ENCODE data around the gene PCMT1.
"Not testable (repeated sequence)": the region's sequence is repeated elsewhere in the genome, so short reads cannot be mapped to it uniquely, and the experiment has no call there.

PCMT1 gene

GRCh38 chr6:149751239-149751638 is 1.7 kb downstream of the PCMT1 start:
- no peak for DNase-seq

- DNase-seq = not testable (repeated sequence)
Observed at GRCh38 chr6:149751920-149752319, 2.4 kb downstream of the PCMT1 start.

- DNase-seq = no peak
Observed at GRCh38 chr6:149752600-149753373, 3.2 kb downstream of the PCMT1 start.

- not testable (repeated sequence) for DNase-seq
Observed at GRCh38 chr6:149753374-149753637, 3.8 kb downstream of the PCMT1 start.

- DNase-seq = no peak
Observed at GRCh38 chr6:149754548-149754947, 5.0 kb downstream of the PCMT1 start.

DNA sequence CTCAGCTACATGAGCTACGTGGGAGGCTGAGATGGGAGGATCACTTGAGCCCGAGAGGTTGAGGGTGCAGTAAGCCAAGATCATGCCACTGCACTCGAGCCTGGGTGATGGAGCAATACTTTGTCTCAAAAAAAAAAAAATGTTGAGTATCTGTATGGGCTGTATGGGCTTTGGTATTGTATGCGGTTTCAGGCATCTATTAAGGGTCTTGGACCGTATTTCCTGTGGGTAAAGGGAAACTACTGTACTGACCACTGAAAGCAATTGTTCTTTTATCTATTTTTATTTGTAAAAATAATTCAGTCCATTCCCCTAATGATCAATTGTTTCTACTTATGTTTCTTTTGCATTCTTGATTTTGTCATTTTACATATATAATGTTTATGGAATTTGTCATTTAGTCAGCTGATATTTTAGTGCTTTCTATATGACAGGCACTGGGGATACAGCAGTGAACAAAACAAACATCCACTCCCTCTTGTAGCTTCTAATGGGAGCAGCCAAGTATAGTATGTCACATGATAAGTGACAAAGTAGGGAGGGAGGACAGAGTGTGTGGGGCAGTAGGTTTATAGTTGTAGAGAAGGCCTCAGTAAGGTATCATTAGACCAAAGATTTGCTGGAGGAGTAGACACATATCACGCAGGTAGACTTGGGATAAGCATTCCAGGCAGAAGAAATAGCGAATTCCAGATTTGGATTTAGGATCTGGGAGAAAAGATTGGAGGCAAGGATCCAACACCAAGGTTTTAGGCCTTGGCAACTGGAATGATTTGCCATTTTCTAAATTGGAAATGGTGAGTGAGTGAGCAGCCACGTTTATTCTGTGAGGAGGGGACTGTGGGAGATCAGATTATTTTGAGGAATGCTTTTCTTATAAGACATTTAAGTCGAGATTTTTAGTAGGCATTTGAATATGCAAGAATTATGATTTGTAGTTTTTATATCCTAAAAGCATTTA is 6.0 kb downstream of the PCMT1 start:
- DNase-seq = no peak

- no peak for DNase-seq
Observed at GRCh38 chr6:149756261-149756636, 6.7 kb downstream of the PCMT1 start.

DNA sequence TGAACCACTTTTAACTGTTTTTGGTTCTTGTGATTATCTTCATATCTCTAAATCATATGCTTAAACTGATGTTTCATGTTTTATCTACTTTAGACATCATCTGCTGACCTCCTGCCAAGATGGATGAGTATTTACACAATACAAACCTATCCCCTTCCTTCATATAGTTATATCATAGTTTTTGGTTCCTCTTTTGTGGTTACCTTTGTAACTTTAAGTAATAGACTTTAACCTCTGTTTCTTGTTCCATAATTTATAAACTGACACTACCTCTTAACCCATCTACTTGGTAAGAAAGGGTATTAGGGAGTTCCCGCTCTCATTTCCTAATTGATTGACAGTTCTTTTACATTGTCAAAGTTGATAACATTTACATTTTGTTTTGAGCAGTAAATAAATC is 11.9 kb downstream of the PCMT1 start:
- no peak for DNase-seq

DNA sequence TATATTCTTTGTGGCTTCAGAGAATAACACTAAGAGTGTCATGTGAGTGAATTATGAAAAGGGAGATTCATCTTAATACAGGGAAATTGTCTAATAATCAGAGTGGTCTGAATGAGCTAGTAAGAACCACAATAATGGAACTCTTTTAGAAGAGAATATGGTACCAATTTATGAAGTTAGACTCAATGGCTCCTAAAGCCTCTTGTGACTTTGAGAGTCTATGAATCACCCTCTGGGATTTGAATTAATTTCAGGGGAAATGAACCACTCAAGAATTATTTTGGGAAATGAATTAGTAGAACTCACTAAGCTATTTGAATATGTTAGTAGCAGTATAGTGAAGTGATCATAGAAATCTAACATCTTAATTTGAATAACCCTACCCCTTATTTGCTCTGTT is 14.3 kb downstream of the PCMT1 start:
- DNase-seq = no peak

DNA sequence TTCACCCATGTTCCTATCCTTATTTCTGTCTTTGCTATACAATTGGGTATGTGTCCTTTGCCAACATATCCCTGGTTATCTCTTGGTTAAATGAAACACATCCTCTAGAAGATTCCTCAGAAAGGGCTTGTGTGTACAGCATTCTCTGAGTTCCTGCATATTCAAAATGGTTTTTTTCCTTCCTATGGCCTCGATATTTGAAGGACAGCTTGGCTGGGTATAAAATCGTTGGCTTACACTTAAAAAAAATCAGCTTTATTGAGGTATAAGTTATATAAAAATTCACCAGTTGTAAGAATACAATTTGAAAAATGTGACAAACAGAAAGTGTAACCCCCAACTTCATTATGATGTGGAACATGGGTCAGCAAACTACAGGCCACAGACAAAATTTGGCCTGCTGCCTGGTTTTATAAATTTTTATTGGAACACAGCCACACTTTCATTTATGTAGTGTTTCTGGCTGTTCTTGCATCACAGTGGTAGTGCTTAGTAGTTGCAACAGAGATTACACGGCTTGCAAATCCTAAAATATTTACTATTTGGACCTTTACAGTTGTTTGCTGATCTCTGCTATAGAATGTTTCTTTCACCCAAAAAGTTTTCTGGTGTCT is 16.7 kb downstream of the PCMT1 start:
- no peak for DNase-seq

GRCh38 chr6:149769676-149770075 is 20.1 kb downstream of the PCMT1 start:
- no peak for DNase-seq

- DNase-seq = no peak
Observed at GRCh38 chr6:149771185-149771584, 21.6 kb downstream of the PCMT1 start.

DNA sequence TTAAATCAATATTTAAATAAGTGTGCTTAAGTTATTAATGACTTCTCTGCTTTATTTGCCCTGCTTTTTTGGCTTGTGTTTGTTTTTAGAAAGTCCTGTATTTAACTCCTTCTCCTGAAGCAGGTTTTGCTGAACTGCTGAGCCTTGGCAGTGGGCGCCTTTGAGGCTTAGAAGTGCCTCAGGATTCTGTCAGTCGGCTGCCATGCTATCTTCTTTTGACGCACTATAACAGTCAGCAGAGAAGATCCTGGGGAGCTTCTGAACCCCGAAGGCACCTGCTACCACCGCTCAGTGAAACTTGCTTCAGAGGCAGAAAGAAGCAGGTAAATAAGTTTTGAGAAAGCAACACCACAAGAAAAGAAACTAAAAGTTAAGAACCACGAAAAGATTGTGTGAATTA is 22.4 kb downstream of the PCMT1 start:
- no peak for DNase-seq

DNA sequence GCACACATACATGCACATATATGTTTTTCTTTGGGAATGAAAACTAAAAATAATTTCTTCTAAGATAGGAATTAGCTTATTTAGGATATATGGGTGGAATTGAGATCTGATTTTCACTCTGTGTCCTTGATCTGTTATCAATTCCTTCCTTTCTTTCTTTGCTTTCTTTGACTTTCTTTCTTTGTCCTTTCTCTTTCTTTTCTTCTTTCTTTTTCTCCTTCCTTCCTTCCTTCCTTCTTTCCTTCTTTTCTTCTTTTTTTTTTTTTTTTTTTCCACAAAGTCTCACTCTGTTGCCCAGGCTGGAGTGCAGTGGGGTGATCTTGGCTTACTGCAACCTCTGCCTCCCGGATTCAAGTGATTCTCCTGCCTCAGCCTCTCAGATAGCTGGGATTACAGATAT is 28.1 kb downstream of the PCMT1 start:
- DNase-seq = no peak

DNA sequence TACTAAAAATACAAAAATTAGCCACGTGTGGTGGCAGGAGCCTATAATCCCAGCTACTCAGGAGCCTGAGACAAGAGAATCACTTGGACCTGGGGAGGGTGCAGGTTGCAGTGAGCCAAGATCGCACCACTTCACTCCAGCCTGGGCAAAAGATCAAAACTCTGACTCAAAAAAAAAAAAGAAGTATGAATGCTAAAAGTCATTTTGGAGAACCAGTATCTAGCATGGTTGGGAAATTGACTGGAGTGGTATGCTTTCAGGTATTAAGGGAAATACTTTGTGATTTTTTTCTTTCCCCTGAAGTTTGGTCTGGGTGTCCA is 30.1 kb downstream of the PCMT1 start:
- DNase-seq = no peak

DNA sequence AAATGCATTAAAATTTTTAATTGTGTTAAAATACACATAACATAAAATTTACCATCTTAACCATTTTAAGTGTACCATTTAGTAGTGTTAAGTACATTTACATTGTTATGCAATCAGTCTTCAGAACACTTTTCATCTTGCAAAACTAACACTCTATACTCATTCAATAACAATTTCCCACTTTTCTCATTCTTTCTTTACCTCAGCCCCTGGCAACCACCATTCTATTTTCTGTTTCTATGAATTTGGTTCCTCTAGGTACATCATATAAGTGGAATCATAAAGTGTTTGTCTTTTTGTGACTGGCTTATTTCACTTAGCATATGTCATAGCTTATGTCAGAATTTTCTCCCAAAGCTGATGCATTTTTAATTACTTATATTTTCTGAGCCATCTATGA is 32.2 kb downstream of the PCMT1 start:
- DNase-seq = no peak

GRCh38 chr6:149782337-149782736 is 32.8 kb downstream of the PCMT1 start:
- DNase-seq = no peak

- no peak for DNase-seq
Observed at GRCh38 chr6:149783551-149783950, 34.0 kb downstream of the PCMT1 start.

GRCh38 chr6:149806127-149806526 is 56.6 kb downstream of the PCMT1 start:
- DNase-seq = no peak

DNA sequence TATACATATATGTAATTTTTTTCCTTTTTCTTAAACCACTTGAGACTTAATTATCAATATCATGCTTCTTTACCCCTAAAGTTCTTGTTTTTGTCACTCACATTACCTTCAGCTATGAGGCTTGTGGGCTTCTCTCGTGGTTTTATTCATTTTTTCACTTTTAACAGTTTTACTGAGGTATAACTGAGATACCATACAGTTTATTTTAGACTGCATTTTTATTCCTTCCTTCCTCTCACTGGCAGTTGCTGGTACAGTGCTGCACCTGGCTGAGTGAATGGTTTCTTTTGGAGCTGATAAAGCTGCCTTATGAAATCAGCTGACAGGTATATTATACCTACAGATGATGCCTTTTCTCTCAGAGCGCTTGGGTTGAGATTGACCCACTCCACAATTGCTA is 60.3 kb downstream of the PCMT1 start:
- DNase-seq = no peak

GRCh38 chr6:149813351-149813750 is 63.8 kb downstream of the PCMT1 start:
- no peak for DNase-seq

DNA sequence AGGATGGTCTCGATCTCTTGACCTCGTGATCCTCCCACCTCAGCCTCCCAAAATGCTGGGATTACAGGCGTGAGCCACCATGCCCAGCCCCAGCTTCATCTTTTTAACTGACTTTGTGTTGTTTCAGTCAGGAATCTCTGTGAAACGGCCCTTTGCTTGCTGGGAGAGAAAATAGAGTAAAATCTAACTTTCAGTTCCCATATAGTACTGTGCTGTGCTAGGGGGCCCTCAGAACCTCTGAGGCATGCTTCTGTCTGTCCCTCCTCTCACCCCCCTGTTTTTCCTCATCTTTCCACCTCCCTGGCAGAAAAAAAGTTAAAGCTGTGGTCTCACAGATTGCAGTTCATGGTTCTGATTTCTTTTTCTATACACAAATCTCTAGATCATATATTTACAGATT is 66.2 kb downstream of the PCMT1 start:
- DNase-seq = no peak

DNA sequence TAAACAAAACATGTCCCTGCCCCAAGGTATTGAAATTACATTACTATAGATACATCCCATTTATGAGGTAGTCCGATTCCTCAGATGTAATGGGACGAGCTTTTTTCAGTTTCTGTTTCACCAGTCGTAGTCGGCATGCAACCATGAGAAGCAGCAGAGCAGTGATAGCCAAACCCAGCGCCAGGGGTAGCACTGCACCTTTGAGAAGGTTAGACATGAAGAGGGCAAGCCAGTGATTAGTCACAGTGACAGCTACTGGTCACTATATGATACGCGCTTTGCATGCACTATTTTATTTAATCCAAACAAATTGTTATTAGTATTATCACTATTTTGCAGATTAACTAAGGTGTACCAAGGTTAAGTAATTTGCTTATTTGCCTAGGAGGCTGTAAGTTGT is 71.0 kb downstream of the PCMT1 start:
- no peak for DNase-seq

GRCh38 chr6:149821492-149821891 is 72.0 kb downstream of the PCMT1 start:
- no peak for DNase-seq
